GM21723 (cell line): ENCODE results near the gene DGKB.

Source experiments
- ATAC-seq: cut with Tn5 transposase; IDR thresholded peaks from one replicate; pipeline ENCODE4 v1.9.1; 2021; ENCODE audit warnings: mild to moderate bottlenecking, moderate library complexity; ENCODE audit not compliant: unreplicated experiment

DGKB gene

GRCh38 chr7:14177876-14178275 lies 724.7 kb downstream of the DGKB start:
- no peak for ATAC-seq

- no peak for ATAC-seq
These were observed 731.7 kb downstream of the DGKB start for GRCh38 chr7:14170872-14171271.

GRCh38 chr7:14158111-14158510 lies 744.4 kb downstream of the DGKB start:
- ATAC-seq, result no peak

- no peak for ATAC-seq
These were observed 746.1 kb downstream of the DGKB start for GRCh38 chr7:14156436-14156835.

GRCh38 chr7:14148974-14149373 lies 753.6 kb downstream of the DGKB start:
- ATAC-seq, result no peak

- ATAC-seq, result no peak
These were observed 755.0 kb downstream of the DGKB start for GRCh38 chr7:14147532-14147931.

GRCh38 chr7:14144538-14144937 lies 758.0 kb downstream of the DGKB start:
- ATAC-seq, result no peak

- ATAC-seq, result no peak
These were observed 758.4 kb downstream of the DGKB start for GRCh38 chr7:14144109-14144508.

GRCh38 chr7:14137676-14138075 lies 764.9 kb downstream of the DGKB start:
- ATAC-seq, result no peak

- no peak for ATAC-seq
These were observed 768.8 kb downstream of the DGKB start for GRCh38 chr7:14133752-14134151.

GRCh38 chr7:14125998-14126397 lies 776.6 kb downstream of the DGKB start:
- ATAC-seq, result no peak

GRCh38 chr7:14124716-14125115 lies 777.8 kb downstream of the DGKB start:
- no peak for ATAC-seq

- ATAC-seq, result no peak
These were observed 778.6 kb downstream of the DGKB start for GRCh38 chr7:14123923-14124322.

- no peak for ATAC-seq
These were observed 786.9 kb downstream of the DGKB start for GRCh38 chr7:14115701-14116100.

GRCh38 chr7:14104861-14105260 lies 797.7 kb downstream of the DGKB start:
- no peak for ATAC-seq

GRCh38 chr7:14096159-14096558 lies 806.4 kb downstream of the DGKB start:
- ATAC-seq, result no peak

- ATAC-seq, result no peak
These were observed 807.2 kb downstream of the DGKB start for GRCh38 chr7:14095233-14095950.
